GM12892 (cell line): Measurements from ENCODE around the gene IGFBP6.

ENCODE experiments used
- POLR2A ChIP-seq: IDR thresholded peaks from 2 replicates; pipeline ENCODE4 v1.6.1; 2011; ENCODE audit warnings: low read depth, low read length, control low read depth
- POLR2AphosphoS5 ChIP-seq: IDR thresholded peaks from 2 replicates; pipeline ENCODE4 v1.6.1; 2011; ENCODE audit warnings: low read depth, low read length, control low read depth
- TAF1 ChIP-seq: IDR thresholded peaks from 2 replicates; pipeline ENCODE4 v1.6.1; 2011; ENCODE audit warnings: low read depth, mild to moderate bottlenecking, control low read depth, low read length, borderline replicate concordance

- TF ChIP-seq POLR2AphosphoS5, result no peak
- no peak for TF ChIP-seq TAF1
- TF ChIP-seq POLR2A, result no peak
These were observed 33.5 kb upstream of the IGFBP6 start for GRCh38 chr12:53063708-53064612.
